Measurements from ENCODE around the gene TLL1. TPM values are rescaled to one million over a fixed set of nuclear protein-coding genes. Genes with fewer than 3 reads are reported as not detected.

Gene TLL1
- total RNA-seq, 1 experiment from 2014 or later = not detected

GRCh38 chr4:166045457-166045856 is 172.4 kb downstream of the TLL1 start:
- no CpG with 5 or more reads among the region's 9 CpGs for WGBS (ENCODE audit: extremely low coverage, insufficient read length, low lambda C conversion rate)
- no peak overlapping the region for H3K23ac ChIP-seq (ENCODE audit: insufficient read length, low read depth, low read length)

More at GRCh38 chr4:166045457-166045856, 172.4 kb downstream of the TLL1 start:
- H2BK20ac ChIP-seq (ENCODE audit: low read depth, low read length, poor library complexity, severe bottlenecking) = no peak overlapping the region
- H3K56ac ChIP-seq (ENCODE audit: insufficient read length, low read depth, low read length) = no peak overlapping the region
- no peak overlapping the region for H3K14ac ChIP-seq (ENCODE audit: insufficient read depth, low read length)
- H4K5ac ChIP-seq (ENCODE audit: insufficient read length, low read depth, low read length) = no peak overlapping the region
- no peaks in the 10 kb centered on the region for H3K27me3 Mint-ChIP-seq (ENCODE audit: low read depth)
- H3K36me3 Mint-ChIP-seq (ENCODE audit: insufficient read depth in 1 of 3, low read depth in 3 of 3) = no peaks in the 10 kb centered on the region
- H3T11ph ChIP-seq (ENCODE audit: low read length) = no peak overlapping the region
- H3K4me2 ChIP-seq (ENCODE audit: insufficient read depth, insufficient read length, low read length) = no peak overlapping the region
- H3K4ac ChIP-seq (ENCODE audit: low read depth, low read length) = no peak overlapping the region
- no peak overlapping the region for H4K91ac ChIP-seq (ENCODE audit: insufficient read length, low read depth, low read length)
- H2AK5ac ChIP-seq (ENCODE audit: insufficient read length, low read length) = no peak overlapping the region
- H2BK12ac ChIP-seq (ENCODE audit: insufficient read length, low read depth, low read length) = no peak overlapping the region
- no peak for TF ChIP-seq CTCF (conservative IDR thresholded peaks at IDR 0.05)
- H3K9me3 ChIP-seq (ENCODE audit: control insufficient read depth, low read depth, low read length) = no peaks in the 10 kb centered on the region
- H3K79me2 ChIP-seq (ENCODE audit: insufficient read depth, low read length) = no peaks in the 10 kb centered on the region
- H2BK15ac ChIP-seq (ENCODE audit: low read depth, low read length) = no peak overlapping the region
- H3K9me3 Mint-ChIP-seq = no peaks in the 10 kb centered on the region
- H2BK5ac ChIP-seq (ENCODE audit: insufficient read length, low read length) = no peak overlapping the region
- H4K20me1 ChIP-seq (ENCODE audit: control insufficient read depth, insufficient read depth, insufficient read length) = no peaks in the 10 kb centered on the region
- H2AFZ ChIP-seq (ENCODE audit: low read length) = no peak overlapping the region
- H3K4me3 Mint-ChIP-seq = no peak overlapping the region
- no peak overlapping the region for H3K27ac Mint-ChIP-seq
- no peak overlapping the region for H3K27ac ChIP-seq (ENCODE audit: insufficient read length, low read depth, low read length)
- no peak overlapping the region for H4K8ac ChIP-seq (replicated peaks; ENCODE audit: insufficient read length, low read depth, low read length)
- H3K23me2 ChIP-seq (ENCODE audit: insufficient read length, low read depth, low read length, poor library complexity, severe bottlenecking) = no peaks in the 10 kb centered on the region
- no peaks in the 10 kb centered on the region for H3K79me1 ChIP-seq (ENCODE audit: insufficient read depth, low read depth, low read length, poor library complexity, severe bottlenecking)
- no peak overlapping the region for H2BK120ac ChIP-seq (ENCODE audit: low read depth, low read length, poor library complexity, severe bottlenecking)
- H3K27me3 ChIP-seq (ENCODE audit: insufficient read depth, low read length) = no peaks in the 10 kb centered on the region
- H3K18ac ChIP-seq (ENCODE audit: insufficient read length, low read depth, low read length) = no peak overlapping the region
- H3K9ac ChIP-seq (ENCODE audit: extremely low read depth, insufficient read length, low read length) = no peak overlapping the region
- 0 out of 4 replicates have a peak, but pooled peaks cover 0 to 3% of the 10 kb centered on the region in 2 experiments for H3K4me1 Mint-ChIP-seq
- H3K4me1 ChIP-seq (ENCODE audit: insufficient read depth, low read length) = no peaks in the 10 kb centered on the region
- no peak for DNase-seq
